ENCODE data around the gene NKAIN1.

Gene NKAIN1

DNA sequence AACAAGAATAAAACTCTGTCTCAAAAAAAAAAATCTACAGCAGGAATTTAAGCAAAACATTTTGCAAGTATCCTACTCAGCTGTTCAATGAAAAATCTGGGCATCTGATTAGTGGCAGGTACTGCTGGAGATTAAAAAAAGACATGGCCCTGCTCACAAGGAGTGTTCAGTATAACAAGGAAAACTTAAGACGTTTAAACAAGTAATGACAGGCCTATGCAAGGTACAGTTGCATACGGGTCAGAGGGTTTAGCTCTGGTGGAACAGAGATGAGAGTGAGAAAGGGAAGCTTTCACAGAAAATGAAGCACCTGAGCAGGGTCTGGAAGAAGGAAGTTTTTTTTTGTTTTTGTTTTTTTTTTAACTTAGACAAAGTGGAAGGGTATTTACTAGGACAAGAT, 33.9 kb upstream of the NKAIN1 start:
- Histone ChIP-seq H3K36me3 (ENCODE audit: insufficient read depth, low read length) (peaks cover 94% of the 10 kb centered on the region), H3K4me3 (ENCODE audit: low read depth, low read length, poor library complexity, severe bottlenecking) (no peak overlapping the region), H3K27me3 (ENCODE audit: insufficient read depth, low read length) (no peaks in the 10 kb centered on the region), H3K9ac (ENCODE audit: low read length) (no peak overlapping the region), H3K27ac (ENCODE audit: low read depth, low read length, poor library complexity, severe bottlenecking) (no peak overlapping the region), H4K20me1 (ENCODE audit: insufficient read depth, low read length) (no peaks in the 10 kb centered on the region), H3K4me1 (ENCODE audit: insufficient read depth, low read length, severe bottlenecking) (no peaks in the 10 kb centered on the region), H3K9me2 (ENCODE audit: low read depth, low read length) (no peaks in the 10 kb centered on the region), H3K79me2 (ENCODE audit: insufficient read depth, low read length) (no peaks in the 10 kb centered on the region), H3F3A (ENCODE audit: insufficient read depth, low read length) (no peaks in the 10 kb centered on the region), H3K9me3 (ENCODE audit: low read length) (no peaks in the 10 kb centered on the region), H2AFZ (ENCODE audit: low read length) (no peak overlapping the region), H3K4me2 (ENCODE audit: low read length) (no peak overlapping the region)
- TF ChIP-seq, protein P1, sequence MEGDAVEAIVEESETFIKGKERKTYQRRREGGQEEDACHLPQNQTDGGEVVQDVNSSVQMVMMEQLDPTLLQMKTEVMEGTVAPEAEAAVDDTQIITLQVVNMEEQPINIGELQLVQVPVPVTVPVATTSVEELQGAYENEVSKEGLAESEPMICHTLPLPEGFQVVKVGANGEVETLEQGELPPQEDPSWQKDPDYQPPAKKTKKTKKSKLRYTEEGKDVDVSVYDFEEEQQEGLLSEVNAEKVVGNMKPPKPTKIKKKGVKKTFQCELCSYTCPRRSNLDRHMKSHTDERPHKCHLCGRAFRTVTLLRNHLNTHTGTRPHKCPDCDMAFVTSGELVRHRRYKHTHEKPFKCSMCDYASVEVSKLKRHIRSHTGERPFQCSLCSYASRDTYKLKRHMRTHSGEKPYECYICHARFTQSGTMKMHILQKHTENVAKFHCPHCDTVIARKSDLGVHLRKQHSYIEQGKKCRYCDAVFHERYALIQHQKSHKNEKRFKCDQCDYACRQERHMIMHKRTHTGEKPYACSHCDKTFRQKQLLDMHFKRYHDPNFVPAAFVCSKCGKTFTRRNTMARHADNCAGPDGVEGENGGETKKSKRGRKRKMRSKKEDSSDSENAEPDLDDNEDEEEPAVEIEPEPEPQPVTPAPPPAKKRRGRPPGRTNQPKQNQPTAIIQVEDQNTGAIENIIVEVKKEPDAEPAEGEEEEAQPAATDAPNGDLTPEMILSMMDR (IDR thresholded peaks at IDR 0.05; ENCODE audit: low read length) = no peak
- TF ChIP-seq EZH2 (IDR thresholded peaks at IDR 0.05; ENCODE audit: borderline replicate concordance, low read length) = no peak

DNA sequence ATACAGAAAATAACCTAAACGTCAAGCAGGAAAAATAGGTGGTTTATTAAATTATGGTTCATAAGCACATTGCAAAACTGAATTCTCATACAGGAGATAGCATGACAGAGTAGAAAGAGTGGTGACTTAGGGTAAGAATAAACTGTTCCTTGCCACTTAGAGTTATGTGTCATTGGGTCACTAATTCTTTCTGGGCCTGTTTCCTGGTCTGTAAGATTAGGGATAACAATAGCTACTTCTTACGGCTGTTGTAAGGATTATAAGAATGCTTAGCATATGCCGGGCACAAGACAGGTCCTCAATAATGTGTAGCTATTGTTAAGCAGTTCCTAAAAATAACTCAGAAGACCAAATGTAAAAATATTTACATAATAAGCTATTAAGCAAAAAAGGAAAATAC, 32.7 kb upstream of the NKAIN1 start:
- H3K36me3 ChIP-seq (ENCODE audit: insufficient read depth, low read length) = peaks cover 93% of the 10 kb centered on the region
- H3K9ac ChIP-seq (ENCODE audit: low read length) = no peak overlapping the region
- H3K27me3 ChIP-seq (ENCODE audit: insufficient read depth, low read length) = no peaks in the 10 kb centered on the region
- no peaks in the 10 kb centered on the region for H3K4me1 ChIP-seq (ENCODE audit: insufficient read depth, low read length, severe bottlenecking)
- no peaks in the 10 kb centered on the region for H3K9me3 ChIP-seq (ENCODE audit: low read length)
- no peak overlapping the region for H2AFZ ChIP-seq (ENCODE audit: low read length)
- TF ChIP-seq, protein P1 (IDR thresholded peaks at IDR 0.05; ENCODE audit: low read length) = no peak
- no peak for TF ChIP-seq EZH2 (IDR thresholded peaks at IDR 0.05; ENCODE audit: borderline replicate concordance, low read length)
- H3K4me2 ChIP-seq (ENCODE audit: low read length) = no peak overlapping the region
- no peaks in the 10 kb centered on the region for H4K20me1 ChIP-seq (ENCODE audit: insufficient read depth, low read length)
- H3K4me3 ChIP-seq (ENCODE audit: low read depth, low read length, poor library complexity, severe bottlenecking) = no peak overlapping the region
- no peaks in the 10 kb centered on the region for H3F3A ChIP-seq (ENCODE audit: insufficient read depth, low read length)
- H3K79me2 ChIP-seq (ENCODE audit: insufficient read depth, low read length) = no peaks in the 10 kb centered on the region
- no peaks in the 10 kb centered on the region for H3K9me2 ChIP-seq (ENCODE audit: low read depth, low read length)
- H3K27ac ChIP-seq (ENCODE audit: low read depth, low read length, poor library complexity, severe bottlenecking) = no peak overlapping the region

DNA sequence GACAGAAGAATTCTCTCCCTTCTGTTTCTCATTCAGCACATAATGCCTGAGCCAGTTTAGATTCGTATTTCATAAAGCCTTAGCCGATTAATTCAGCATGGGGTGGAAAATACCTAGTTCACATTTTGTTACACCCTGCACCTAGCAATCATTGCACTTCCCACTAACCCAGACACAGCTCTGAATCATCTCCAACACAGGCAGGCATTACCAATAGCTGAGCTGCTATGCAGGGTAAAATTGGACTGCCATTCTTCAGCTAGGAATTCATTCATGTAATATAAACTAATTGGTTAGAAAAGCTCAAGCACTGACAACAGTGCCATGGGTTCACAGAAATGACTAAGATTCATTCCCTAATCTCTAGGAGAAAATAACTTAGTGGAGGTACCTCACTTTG, 26.9 kb upstream of the NKAIN1 start:
- no peak overlapping the region for H3K9ac ChIP-seq (ENCODE audit: low read length)
- H4K20me1 ChIP-seq (ENCODE audit: insufficient read depth, low read length) = no peaks in the 10 kb centered on the region
- no peak for TF ChIP-seq EZH2 (IDR thresholded peaks at IDR 0.05; ENCODE audit: borderline replicate concordance, low read length)
- TF ChIP-seq, protein P1 (IDR thresholded peaks at IDR 0.05; ENCODE audit: low read length) = no peak
- H3F3A ChIP-seq (ENCODE audit: insufficient read depth, low read length) = no peaks in the 10 kb centered on the region
- no peak overlapping the region for H3K4me2 ChIP-seq (ENCODE audit: low read length)
- no peaks in the 10 kb centered on the region for H3K79me2 ChIP-seq (ENCODE audit: insufficient read depth, low read length)
- no peaks in the 10 kb centered on the region for H3K4me1 ChIP-seq (ENCODE audit: insufficient read depth, low read length, severe bottlenecking)
- peaks cover 95% of the 10 kb centered on the region for H3K36me3 ChIP-seq (ENCODE audit: insufficient read depth, low read length)
- no peak overlapping the region for H3K27ac ChIP-seq (ENCODE audit: low read depth, low read length, poor library complexity, severe bottlenecking)
- H3K4me3 ChIP-seq (ENCODE audit: low read depth, low read length, poor library complexity, severe bottlenecking) = no peak overlapping the region
- no peaks in the 10 kb centered on the region for H3K27me3 ChIP-seq (ENCODE audit: insufficient read depth, low read length)
- H3K9me2 ChIP-seq (ENCODE audit: low read depth, low read length) = no peaks in the 10 kb centered on the region
- H2AFZ ChIP-seq (ENCODE audit: low read length) = no peak overlapping the region
- no peaks in the 10 kb centered on the region for H3K9me3 ChIP-seq (ENCODE audit: low read length)
